ENCODE measurements around the gene CD37. TPM values are rescaled to one million over a fixed set of nuclear protein-coding genes. Genes with fewer than 3 reads are reported as not detected.

The CD37 gene
- total RNA-seq, 1 experiment from 2014 or later: not detected

- Histone ChIP-seq H3K27me3 (replicated peaks; ENCODE audit: control insufficient read depth, insufficient read depth, low read length) (no peaks in the 10 kb centered on the region), H3K9me3 (no peaks in the 10 kb centered on the region), H3K4me1 (no peaks in the 10 kb centered on the region), H3K4me3 (ENCODE audit: low read depth, low read length) (no peak overlapping the region), H3K36me3 (ENCODE audit: control insufficient read depth, insufficient read depth, low read length) (no peaks in the 10 kb centered on the region)
- no peak for DNase-seq
- H3K9me3 Mint-ChIP-seq (ENCODE audit: unreplicated experiment): no peaks in the 10 kb centered on the region
- H3K27ac Mint-ChIP-seq (ENCODE audit: unreplicated experiment): no peak overlapping the region
- ChIA-PET POLR2A (no interaction called here), CTCF (interaction anchor here (0.6 to 1.1 kb wide), 3 partner anchors 14 to 56 kb away, joined by 3 to 5 read pairs (median 5); no protein-coding TSS in a partner anchor)
- no TSS peak for BruUV-seq (replicated peaks)
- H3K36me3 Mint-ChIP-seq (ENCODE audit: insufficient read depth, unreplicated experiment): peaks cover 7% of the 10 kb centered on the region
- H3K4me1 Mint-ChIP-seq (ENCODE audit: low read depth, unreplicated experiment): peaks cover 12% of the 10 kb centered on the region
- H3K27me3 Mint-ChIP-seq (ENCODE audit: insufficient read depth, unreplicated experiment): peaks cover 7% of the 10 kb centered on the region
- TF ChIP-seq CTCF (IDR thresholded peaks at IDR 0.05; ENCODE audit: insufficient read depth in 1 of 2, low read depth in 1 of 2, low read length in 1 of 2, severe bottlenecking in 1 of 2, unreplicated experiment in 1 of 2): no peak
- no peak overlapping the region for H3K4me3 Mint-ChIP-seq (ENCODE audit: unreplicated experiment)
- intact Hi-C loops (cut with micrococcal nuclease; ENCODE audit: unreplicated experiment): no loop called here
These were observed 54.2 kb downstream of the CD37 start for GRCh38 chr19:49389406-49389805.

Small RNAs within 50 kb of the gene (microRNA-seq; reads per million reads assigned to microRNA genes)
- gene MIR4324: not detected

Other genes starting within 250 kb of the CD37 start
- gene SNRNP70, start 250.0 kb upstream of the CD37 start, total RNA-seq (2022): 251 and 259 TPM in 2 replicates
- gene LIN7B, start 221.0 kb upstream of the CD37 start, total RNA-seq (2022): 11.8 and 12.7 TPM in 2 replicates
- gene C19orf73, start 216.3 kb upstream of the CD37 start, total RNA-seq (2022): 1.7 and 2.1 TPM in 2 replicates
- 11.8 and 12.7 TPM in 2 replicates for gene PPFIA3, start 215.9 kb upstream of the CD37 start, total RNA-seq (2022)
- gene HRC, start 180.0 kb upstream of the CD37 start, total RNA-seq (2022): not detected in 2 replicates
- 27.8 and 31.4 TPM in 2 replicates for gene TRPM4, start 177.6 kb upstream of the CD37 start, total RNA-seq (2022)
- gene SLC6A16, start 10.2 kb upstream of the CD37 start, total RNA-seq (2022): 0.56 and 0.84 TPM in 2 replicates
- gene TEAD2, start 27.0 kb downstream of the CD37 start, total RNA-seq (2022): 8.6 and 8.8 TPM in 2 replicates
- gene DKKL1, start 28.5 kb downstream of the CD37 start, total RNA-seq (2022): not detected in 2 replicates
- 0.56 and 1.00 TPM in 2 replicates for gene KASH5, start 52.8 kb downstream of the CD37 start, total RNA-seq (2022)
- gene PTH2, start 88.0 kb downstream of the CD37 start, total RNA-seq (2022): not detected in 2 replicates
- gene GFY, start 90.0 kb downstream of the CD37 start, total RNA-seq (2022): 0.25 TPM in 1 of 2 replicates, not detected in the other
- 0.21 and 0.36 TPM in 2 replicates for gene SLC17A7, start 106.1 kb downstream of the CD37 start, total RNA-seq (2022)
- gene PIH1D1, start 116.4 kb downstream of the CD37 start, total RNA-seq (2022): 150 and 167 TPM in 2 replicates
- gene ALDH16A1, start 117.8 kb downstream of the CD37 start, total RNA-seq (2022): 42.1 and 45.0 TPM in 2 replicates
- gene FLT3LG, start 138.8 kb downstream of the CD37 start, total RNA-seq (2022): 2.1 and 2.4 TPM in 2 replicates
- gene RPL13A, start 152.2 kb downstream of the CD37 start, total RNA-seq (2022): 2,726 and 2,880 TPM in 2 replicates
- gene RPS11, start 161.0 kb downstream of the CD37 start, total RNA-seq (2022): 2,065 and 2,191 TPM in 2 replicates
- 135 and 136 TPM in 2 replicates for gene FCGRT, start 177.3 kb downstream of the CD37 start, total RNA-seq (2022)
- gene RCN3, start 192.6 kb downstream of the CD37 start, total RNA-seq (2022): 6.6 and 7.0 TPM in 2 replicates
- 74.7 and 77.7 TPM in 2 replicates for gene NOSIP, start 245.2 kb downstream of the CD37 start, total RNA-seq (2022)
- gene PRRG2, start 245.9 kb downstream of the CD37 start, total RNA-seq (2022): 7.7 and 8.4 TPM in 2 replicates